Gastroesophageal sphincter (tissue), 3 donors: ENCODE data around the gene KLHL15.

Experiments used
- CTCF ChIP-seq, 4 experiments: fragments of 200-600 bp in 2 of 4; fragments of 450-650 bp in 2 of 4; sonication (generic) in 1 of 4; IDR thresholded peaks; one replicate each; pipeline ENCODE4 v1.5.1; 2017 to 2019; ENCODE audit warnings: antibody characterized with exemption in 4 of 4, mild to moderate bottlenecking in 2 of 4, moderate library complexity in 2 of 4
- EP300 ChIP-seq: sonication (generic); formaldehyde crosslinking; IDR thresholded peaks from one replicate; pipeline ENCODE4 v1.6.1; 2017; ENCODE audit warnings: antibody characterized with exemption, mild to moderate bottlenecking
- POLR2A ChIP-seq, 2 donors: fragments of 450-650 bp; IDR thresholded peaks; one replicate each; pipeline ENCODE4 v1.6.1; 2017; ENCODE audit warnings: antibody characterized with exemption in 2 of 2, mild to moderate bottlenecking in 2 of 2, moderate library complexity in 1 of 2
- POLR2AphosphoS5 ChIP-seq: sonication (generic); formaldehyde crosslinking; IDR thresholded peaks from one replicate; pipeline ENCODE4 v1.6.1; 2017; ENCODE audit warnings: antibody characterized with exemption

GRCh38 chrX:24024819-24025740 is 1.9 kb downstream of the KLHL15 start:
- peak in 2 of 4 experiments; percentile 29 to 33 for TF ChIP-seq CTCF (IDR thresholded peaks at IDR 0.05)
- TF ChIP-seq EP300 = no peak
- peak; percentile 90 to 92 for TF ChIP-seq POLR2A (IDR thresholded peaks at IDR 0.05)
- peak; percentile 95 for TF ChIP-seq POLR2AphosphoS5
